Retinal pigment epithelial cell (primary cell): ENCODE results near the gene ZNF33A.

Experiments
- DNase-seq: peaks from one replicate; pipeline ENCODE4 v3.0.0-alpha.2; 2010; ENCODE audit warnings: low read depth
- H3K4me3 ChIP-seq: 2 replicates; pipeline ENCODE4 v1.5.1; 2011; ENCODE audit warnings: mild to moderate bottlenecking, low read length, control low read depth, moderate library complexity
- TF ChIP-seq, protein P1 (sequence below): conservative IDR thresholded peaks from 2 replicates; pipeline ENCODE4 v1.5.1; 2011; ENCODE audit warnings: low read depth, low read length, control low read depth, inconsistent platforms

Gene ZNF33A

DNA sequence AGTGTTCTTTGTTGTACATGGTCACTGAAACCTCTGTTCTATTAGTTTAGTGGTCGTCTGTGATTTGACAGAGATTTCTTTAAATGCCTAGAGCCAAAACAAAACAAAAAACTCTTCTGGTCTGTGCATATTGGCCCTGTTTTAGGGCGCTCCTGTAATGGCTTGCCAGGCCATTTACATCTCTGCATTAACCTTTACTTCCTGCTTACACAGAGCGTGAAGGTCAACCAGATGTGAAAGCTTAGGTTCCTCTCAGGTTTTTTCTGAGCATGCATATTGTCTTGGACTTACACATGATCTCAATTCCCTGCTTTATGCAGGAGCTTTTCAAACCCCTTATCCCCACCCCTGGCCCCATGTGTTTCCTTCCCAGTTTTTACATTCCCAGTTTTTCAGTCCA is 93.3 kb downstream of the ZNF33A start:
- DNase-seq, result no peak
- H3K4me3 ChIP-seq, result no peak overlapping the region
- TF ChIP-seq, protein P1, sequence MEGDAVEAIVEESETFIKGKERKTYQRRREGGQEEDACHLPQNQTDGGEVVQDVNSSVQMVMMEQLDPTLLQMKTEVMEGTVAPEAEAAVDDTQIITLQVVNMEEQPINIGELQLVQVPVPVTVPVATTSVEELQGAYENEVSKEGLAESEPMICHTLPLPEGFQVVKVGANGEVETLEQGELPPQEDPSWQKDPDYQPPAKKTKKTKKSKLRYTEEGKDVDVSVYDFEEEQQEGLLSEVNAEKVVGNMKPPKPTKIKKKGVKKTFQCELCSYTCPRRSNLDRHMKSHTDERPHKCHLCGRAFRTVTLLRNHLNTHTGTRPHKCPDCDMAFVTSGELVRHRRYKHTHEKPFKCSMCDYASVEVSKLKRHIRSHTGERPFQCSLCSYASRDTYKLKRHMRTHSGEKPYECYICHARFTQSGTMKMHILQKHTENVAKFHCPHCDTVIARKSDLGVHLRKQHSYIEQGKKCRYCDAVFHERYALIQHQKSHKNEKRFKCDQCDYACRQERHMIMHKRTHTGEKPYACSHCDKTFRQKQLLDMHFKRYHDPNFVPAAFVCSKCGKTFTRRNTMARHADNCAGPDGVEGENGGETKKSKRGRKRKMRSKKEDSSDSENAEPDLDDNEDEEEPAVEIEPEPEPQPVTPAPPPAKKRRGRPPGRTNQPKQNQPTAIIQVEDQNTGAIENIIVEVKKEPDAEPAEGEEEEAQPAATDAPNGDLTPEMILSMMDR, result no peak

DNA sequence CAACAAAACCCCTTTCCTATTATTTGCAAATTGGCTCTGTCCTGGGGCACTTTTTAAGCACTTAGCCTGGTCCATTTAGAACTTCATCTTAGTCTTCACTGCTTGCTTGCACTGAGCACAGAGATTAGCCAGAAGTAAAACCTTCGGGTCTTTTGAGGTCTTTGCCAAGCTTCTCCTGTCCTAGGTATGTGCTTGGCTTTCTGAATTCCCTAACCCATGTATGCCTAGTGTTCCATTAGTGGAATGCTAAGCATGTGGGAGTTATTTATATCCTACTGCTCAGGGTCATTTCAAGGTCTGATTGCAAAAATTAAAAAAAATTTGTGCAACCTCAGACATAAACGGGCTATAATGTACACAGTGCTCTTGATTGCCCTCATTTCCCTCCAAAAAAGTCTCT is 101.7 kb downstream of the ZNF33A start:
- no peak overlapping the region for H3K4me3 ChIP-seq
- TF ChIP-seq, protein P1, result no peak
- DNase-seq, result no peak
